HepG2 (cell line): ENCODE data around the gene S100P. TPM values are rescaled to one million over a fixed set of nuclear protein-coding genes. Genes with fewer than 3 reads are reported as not detected.

Experiments used
- CAMTA2 ChIP-seq: sonication (generic); formaldehyde crosslinking; IDR thresholded peaks from 2 replicates; pipeline ENCODE4 v1.4.0; 2020; ENCODE audit warnings: mild to moderate bottlenecking, missing genetic modification reagents, borderline replicate concordance
- CBX5 ChIP-seq: sonication (generic); formaldehyde crosslinking; IDR thresholded peaks from 2 replicates; pipeline ENCODE4 v1.4.0; 2020; ENCODE audit warnings: missing genetic modification reagents, borderline replicate concordance
- ELF3 ChIP-seq: IDR thresholded peaks from 2 replicates; pipeline ENCODE4 v1.6.1; 2016; ENCODE audit warnings: missing genetic modification reagents, missing compliant biosample characterization
- FOXK2 ChIP-seq: fragments of 450-650 bp; IDR thresholded peaks from 2 replicates; pipeline ENCODE4 v1.6.1; 2016
- MLLT10 ChIP-seq: sonication (generic); formaldehyde crosslinking; IDR thresholded peaks from 2 replicates; pipeline ENCODE4 v1.4.0; 2020; ENCODE audit warnings: missing genetic modification reagents
- PHF20 ChIP-seq: sonication (generic); formaldehyde crosslinking; IDR thresholded peaks from 2 replicates; pipeline ENCODE4 v1.5.0; 2020; ENCODE audit warnings: mild to moderate bottlenecking, missing genetic modification reagents
- POLR2AphosphoS2 ChIP-seq: IDR thresholded peaks from 2 replicates; pipeline ENCODE4 v1.6.1; 2011; ENCODE audit warnings: low read depth, low read length, improper control_type of control experiment
- RARG ChIP-seq: sonication (generic); formaldehyde crosslinking; IDR thresholded peaks from 2 replicates; pipeline ENCODE4 v1.4.0; 2020; ENCODE audit warnings: low read depth, mild to moderate bottlenecking, missing genetic modification reagents
- SMARCE1 ChIP-seq: fragments of 450-650 bp; IDR thresholded peaks from 2 replicates; pipeline ENCODE4 v1.6.1; 2017; ENCODE audit warnings: borderline replicate concordance
- SYNCRIP ChIP-seq: fragments of 200-400 bp; formaldehyde crosslinking; IDR thresholded peaks from 2 replicates; pipeline ENCODE4 v1.6.1; 2018; ENCODE audit warnings: mild to moderate bottlenecking, low read depth, low read length; ENCODE audit not compliant: insufficient read depth
- TFAP4 ChIP-seq: sonication (generic); IDR thresholded peaks from 2 replicates; pipeline ENCODE4 v1.6.1; 2016; ENCODE audit warnings: low read depth, borderline replicate concordance
- TFDP1 ChIP-seq: IDR thresholded peaks from 2 replicates; pipeline ENCODE4 v1.6.1; 2016; ENCODE audit warnings: missing compliant biosample characterization, missing genetic modification reagents, borderline replicate concordance
- ZBTB3 ChIP-seq: sonication (generic); formaldehyde crosslinking; IDR thresholded peaks from 2 replicates; pipeline ENCODE4 v1.4.0; 2020; ENCODE audit warnings: low read depth, mild to moderate bottlenecking, moderate library complexity, missing genetic modification reagents, borderline replicate concordance
- ZNF513 ChIP-seq: sonication (generic); formaldehyde crosslinking; conservative IDR thresholded peaks from 2 replicates; pipeline ENCODE4 v1.5.0; 2020; ENCODE audit warnings: missing genetic modification reagents
- ZNF687 ChIP-seq: sonication (generic); formaldehyde crosslinking; IDR thresholded peaks from 2 replicates; pipeline ENCODE4 v1.5.1; 2020; ENCODE audit warnings: mild to moderate bottlenecking, missing genetic modification reagents, moderate library complexity
- ZNF781 ChIP-seq: sonication (generic); formaldehyde crosslinking; IDR thresholded peaks from 2 replicates; pipeline ENCODE4 v1.5.1; 2020; ENCODE audit warnings: borderline replicate concordance, mild to moderate bottlenecking, missing genetic modification reagents; ENCODE audit errors: not compliant biosample characterization
- ZNF800 ChIP-seq: sonication (generic); formaldehyde crosslinking; IDR thresholded peaks from 2 replicates; pipeline ENCODE4 v1.4.0; 2020; ENCODE audit warnings: missing genetic modification reagents
- ZSCAN5A ChIP-seq: sonication (generic); formaldehyde crosslinking; IDR thresholded peaks from 2 replicates; pipeline ENCODE4 v1.8.0; 2022; ENCODE audit warnings: mild to moderate bottlenecking, missing genetic modification reagents, borderline replicate concordance
- polyA plus RNA-seq, 8 experiments: library from polyadenylated mRNA; depleted of rRNA in 3 of 8; stranded (reverse) in 7 of 8; unstranded in 1 of 8; fragments of >200 nt; fragmentation: Illumina TruSeq in 4 of 8; extraction: Trizol in 4 of 8; gene quantifications; 2 replicates each; pipeline versions ENCODE4 v1.2.1 to v1.2.3, GENCODE V29; 2011 to 2016; ENCODE audit warnings: low read depth in 4 of 8, missing spikeins in 1 of 8, mixed read lengths in 1 of 8; ENCODE audit not compliant: insufficient read depth in 1 of 8
- total RNA-seq, 5 experiments: library from RNA; depleted of rRNA; stranded (reverse); fragments of >200 nt; fragmentation: Illumina TruSeq; extraction: Trizol; gene quantifications; 2 replicates each; pipeline ENCODE4 v1.2.3, GENCODE V29; 2016; ENCODE audit warnings: low read depth in 1 of 5

Gene S100P
- total and polyA plus RNA-seq, 2 of the 13 experiments (the other 11 are each of a cell fraction or from before 2014, with no cell fraction given) = 278 to 1,649 TPM

- TF ChIP-seq RARG (no peak), TFDP1 (CRISPR knock-in tag) (peak; percentile 13; the same call in 1 of the 2 replicates), SMARCE1 (no peak), CBX5 (CRISPR knock-in tag) (no peak), PHF20 (CRISPR knock-in tag) (0 out of 2 replicates have a peak, but pooled peaks have one; percentile 3), CAMTA2 (no peak), ZNF800 (CRISPR knock-in tag) (no peak), ELF3 (CRISPR knock-in tag) (0 out of 2 replicates have a peak, but pooled peaks have one; percentile 39), MLLT10 (CRISPR knock-in tag) (no peak), ZSCAN5A (no peak), TFAP4 (no peak), ZNF687 (CRISPR knock-in tag) (peak; percentile 52), ZBTB3 (CRISPR knock-in tag) (no peak), ZNF781 (CRISPR knock-in tag) (no peak), POLR2AphosphoS2 (no peak), SYNCRIP (no peak), ZNF513 (CRISPR knock-in tag) (no peak), FOXK2 (no peak)
These were observed 40.6 kb downstream of the S100P start (continued) for GRCh38 chr4:6734165-6734786.
